HL-60 (cell line): Measurements from ENCODE around the gene VOPP1.

Experiments
- DNase-seq, 2 experiments: peaks; one replicate each; pipeline ENCODE4 v3.0.0-alpha.2; 2010 to 2020; ENCODE audit warnings: low read depth in 1 of 2, low spot score in 1 of 2
- H3K27ac ChIP-seq: fragments of 250-450 bp; sonication (Bioruptor Pico); replicated peaks from 2 replicates; pipeline ENCODE4 v1.5.1; 2020; ENCODE audit warnings: mild to moderate bottlenecking, moderate library complexity
- H3K27me3 ChIP-seq: fragments of 250-450 bp; sonication (Bioruptor Pico); 2 replicates; pipeline ENCODE4 v1.5.1; 2021; ENCODE audit warnings: mild to moderate bottlenecking, moderate library complexity; ENCODE audit not compliant: insufficient read depth, poor library complexity, severe bottlenecking
- H3K4me3 ChIP-seq: replicated peaks from 2 replicates; pipeline ENCODE4 v1.5.1; 2011; ENCODE audit warnings: mild to moderate bottlenecking, control low read depth, low read length; ENCODE audit not compliant: insufficient read depth
- CTCF ChIP-seq: IDR thresholded peaks from one replicate; pipeline ENCODE4 v1.5.1; 2011; ENCODE audit warnings: low read length, control low read depth, inconsistent platforms; ENCODE audit not compliant: insufficient read depth
- GABPA ChIP-seq: IDR thresholded peaks from 2 replicates; pipeline ENCODE4 v1.6.1; 2012; ENCODE audit warnings: low read depth
- POLR2AphosphoS5 ChIP-seq: IDR thresholded peaks from 2 replicates; pipeline ENCODE4 v1.6.1; 2012; ENCODE audit warnings: low read depth
- SPI1 ChIP-seq: IDR thresholded peaks from 2 replicates; pipeline ENCODE4 v1.6.1; 2012; ENCODE audit warnings: low read depth, mild to moderate bottlenecking, borderline replicate concordance
- TF ChIP-seq, protein P1 (sequence below): IDR thresholded peaks from 2 replicates; pipeline ENCODE4 v1.6.1; 2012; ENCODE audit warnings: low read depth; ENCODE audit not compliant: insufficient replicate concordance

Gene VOPP1

DNA sequence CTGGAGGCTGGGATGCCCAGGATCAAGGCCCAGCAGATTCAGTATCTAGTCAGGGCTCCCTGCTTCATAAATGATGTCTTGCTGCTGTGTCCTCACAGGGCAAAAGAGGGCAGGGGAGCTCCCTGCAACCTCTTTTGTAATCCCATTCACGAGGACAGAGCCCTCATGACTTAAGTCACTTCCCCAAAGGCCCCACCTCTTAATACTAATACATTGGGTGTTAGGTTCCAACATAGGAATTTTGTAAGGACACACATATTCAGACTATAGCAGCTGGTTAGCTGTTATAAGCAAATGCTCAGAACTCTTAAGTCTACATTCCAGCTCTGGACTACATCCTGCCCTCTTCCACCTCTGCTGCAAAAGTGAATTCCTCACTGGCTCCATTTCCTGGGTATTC, 63.0 kb downstream of the VOPP1 start:
- no peaks in the 10 kb centered on the region for H3K27me3 ChIP-seq
- H3K27ac ChIP-seq: no peak overlapping the region
- peak in 1 of 2 experiments; percentile 51 for DNase-seq
- TF ChIP-seq SPI1 (peak; percentile 63; the same call in 1 of the 2 replicates), GABPA (no peak)
- TF ChIP-seq, protein P1, sequence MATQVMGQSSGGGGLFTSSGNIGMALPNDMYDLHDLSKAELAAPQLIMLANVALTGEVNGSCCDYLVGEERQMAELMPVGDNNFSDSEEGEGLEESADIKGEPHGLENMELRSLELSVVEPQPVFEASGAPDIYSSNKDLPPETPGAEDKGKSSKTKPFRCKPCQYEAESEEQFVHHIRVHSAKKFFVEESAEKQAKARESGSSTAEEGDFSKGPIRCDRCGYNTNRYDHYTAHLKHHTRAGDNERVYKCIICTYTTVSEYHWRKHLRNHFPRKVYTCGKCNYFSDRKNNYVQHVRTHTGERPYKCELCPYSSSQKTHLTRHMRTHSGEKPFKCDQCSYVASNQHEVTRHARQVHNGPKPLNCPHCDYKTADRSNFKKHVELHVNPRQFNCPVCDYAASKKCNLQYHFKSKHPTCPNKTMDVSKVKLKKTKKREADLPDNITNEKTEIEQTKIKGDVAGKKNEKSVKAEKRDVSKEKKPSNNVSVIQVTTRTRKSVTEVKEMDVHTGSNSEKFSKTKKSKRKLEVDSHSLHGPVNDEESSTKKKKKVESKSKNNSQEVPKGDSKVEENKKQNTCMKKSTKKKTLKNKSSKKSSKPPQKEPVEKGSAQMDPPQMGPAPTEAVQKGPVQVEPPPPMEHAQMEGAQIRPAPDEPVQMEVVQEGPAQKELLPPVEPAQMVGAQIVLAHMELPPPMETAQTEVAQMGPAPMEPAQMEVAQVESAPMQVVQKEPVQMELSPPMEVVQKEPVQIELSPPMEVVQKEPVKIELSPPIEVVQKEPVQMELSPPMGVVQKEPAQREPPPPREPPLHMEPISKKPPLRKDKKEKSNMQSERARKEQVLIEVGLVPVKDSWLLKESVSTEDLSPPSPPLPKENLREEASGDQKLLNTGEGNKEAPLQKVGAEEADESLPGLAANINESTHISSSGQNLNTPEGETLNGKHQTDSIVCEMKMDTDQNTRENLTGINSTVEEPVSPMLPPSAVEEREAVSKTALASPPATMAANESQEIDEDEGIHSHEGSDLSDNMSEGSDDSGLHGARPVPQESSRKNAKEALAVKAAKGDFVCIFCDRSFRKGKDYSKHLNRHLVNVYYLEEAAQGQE: no peak
- no peak overlapping the region for H3K4me3 ChIP-seq

DNA sequence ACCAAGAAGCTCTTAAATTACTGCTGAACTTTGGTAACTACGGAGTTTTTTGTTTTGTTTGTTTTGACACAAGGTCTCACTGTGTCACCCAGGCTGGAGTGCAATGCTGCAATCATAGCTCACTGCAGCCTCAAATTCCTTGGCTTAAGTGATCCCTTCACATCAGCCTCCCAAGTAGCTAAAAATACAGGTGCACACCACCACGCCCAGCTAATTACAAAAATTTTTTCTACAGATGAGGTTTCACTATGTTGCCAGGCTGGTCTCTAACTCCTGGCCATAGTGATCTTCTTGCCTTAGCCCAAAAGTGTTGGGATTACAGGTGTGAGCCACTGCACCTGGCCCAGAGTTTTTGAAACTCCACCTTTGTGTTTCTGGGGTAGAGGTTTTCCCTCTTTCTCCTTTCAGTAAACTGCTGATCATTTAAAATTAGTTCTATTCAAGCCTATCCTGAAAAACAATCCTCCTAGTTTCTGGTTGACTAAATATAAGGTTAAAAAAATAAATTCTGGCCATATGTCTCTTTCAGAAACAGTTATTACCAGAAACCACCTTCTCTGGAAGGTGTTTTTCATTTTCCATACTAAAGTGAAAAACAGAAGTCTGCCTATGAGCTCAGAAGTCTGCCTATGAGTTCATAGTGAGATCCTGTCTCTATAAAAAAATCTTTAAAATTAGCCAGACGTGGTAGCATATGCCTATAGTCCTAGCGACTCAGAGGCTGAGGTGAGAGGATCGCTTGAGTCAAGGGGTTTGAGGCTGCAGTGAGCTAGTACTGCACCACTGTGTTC, 63.9 kb downstream of the VOPP1 start:
- Histone ChIP-seq H3K4me3 (no peak overlapping the region), H3K27ac (no peak overlapping the region), H3K27me3 (no peaks in the 10 kb centered on the region)
- DNase-seq: no peak
- TF ChIP-seq POLR2AphosphoS5 (no peak), CTCF (no peak), SPI1 (no peak), GABPA (no peak)
- TF ChIP-seq, protein P1: no peak

DNA sequence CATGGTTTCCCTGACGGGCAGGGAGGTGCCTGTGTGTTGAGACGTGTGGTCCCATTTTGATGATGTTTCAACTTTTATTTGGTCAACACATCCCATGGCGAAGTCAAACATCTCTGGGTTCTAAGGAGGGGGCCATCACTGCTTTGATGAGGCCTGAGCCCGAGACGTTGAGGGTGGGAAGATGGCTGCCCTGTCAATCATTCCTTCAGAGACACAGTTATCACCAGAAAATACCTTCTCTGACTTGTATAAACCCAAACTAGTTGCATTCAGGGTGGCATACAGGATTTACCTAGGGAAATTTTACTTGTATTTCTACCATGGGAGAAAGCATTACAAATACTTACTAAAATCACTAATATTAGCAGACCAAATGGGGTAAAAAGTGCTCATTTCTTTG, 64.6 kb downstream of the VOPP1 start:
- TF ChIP-seq, protein P1: no peak
- no peak for TF ChIP-seq GABPA
- no peak overlapping the region for H3K4me3 ChIP-seq
- DNase-seq: no peak
- no peaks in the 10 kb centered on the region for H3K27me3 ChIP-seq
- H3K27ac ChIP-seq: no peak overlapping the region

- no peak for DNase-seq
- H3K27me3 ChIP-seq: no peaks in the 10 kb centered on the region
- H3K27ac ChIP-seq: no peak overlapping the region
- no peak for TF ChIP-seq GABPA
- no peak overlapping the region for H3K4me3 ChIP-seq
Measured at GRCh38 chr7:55504967-55505658, 67.2 kb downstream of the VOPP1 start.
